ENCODE results near the gene AGMAT.

DNA sequence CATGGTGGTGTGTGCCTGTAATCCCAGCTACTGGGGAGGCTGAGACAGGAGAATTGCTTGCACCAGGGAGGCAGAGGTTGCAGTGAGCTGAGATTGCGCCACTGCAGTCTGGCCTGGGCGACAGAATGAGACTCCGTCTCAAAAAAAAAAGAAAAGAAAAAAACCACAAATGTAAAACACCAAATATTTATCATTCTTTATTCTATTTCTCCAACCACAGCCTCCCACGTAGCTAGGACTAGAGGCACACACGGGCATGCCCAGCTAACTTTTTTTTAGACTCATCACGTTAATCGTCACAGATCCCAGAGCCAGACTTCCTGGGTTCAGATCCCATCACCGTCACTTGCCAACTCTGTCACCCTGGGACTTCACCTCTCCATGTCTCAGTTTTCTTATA lies 44.7 kb downstream of the AGMAT start:
- TF ChIP-seq, protein P1, sequence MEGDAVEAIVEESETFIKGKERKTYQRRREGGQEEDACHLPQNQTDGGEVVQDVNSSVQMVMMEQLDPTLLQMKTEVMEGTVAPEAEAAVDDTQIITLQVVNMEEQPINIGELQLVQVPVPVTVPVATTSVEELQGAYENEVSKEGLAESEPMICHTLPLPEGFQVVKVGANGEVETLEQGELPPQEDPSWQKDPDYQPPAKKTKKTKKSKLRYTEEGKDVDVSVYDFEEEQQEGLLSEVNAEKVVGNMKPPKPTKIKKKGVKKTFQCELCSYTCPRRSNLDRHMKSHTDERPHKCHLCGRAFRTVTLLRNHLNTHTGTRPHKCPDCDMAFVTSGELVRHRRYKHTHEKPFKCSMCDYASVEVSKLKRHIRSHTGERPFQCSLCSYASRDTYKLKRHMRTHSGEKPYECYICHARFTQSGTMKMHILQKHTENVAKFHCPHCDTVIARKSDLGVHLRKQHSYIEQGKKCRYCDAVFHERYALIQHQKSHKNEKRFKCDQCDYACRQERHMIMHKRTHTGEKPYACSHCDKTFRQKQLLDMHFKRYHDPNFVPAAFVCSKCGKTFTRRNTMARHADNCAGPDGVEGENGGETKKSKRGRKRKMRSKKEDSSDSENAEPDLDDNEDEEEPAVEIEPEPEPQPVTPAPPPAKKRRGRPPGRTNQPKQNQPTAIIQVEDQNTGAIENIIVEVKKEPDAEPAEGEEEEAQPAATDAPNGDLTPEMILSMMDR (IDR thresholded peaks at IDR 0.05; ENCODE audit: low read length), result no peak
- TF ChIP-seq EZH2 (optimal IDR thresholded peaks at IDR 0.05; ENCODE audit: low read depth, low read length) (no peak), EZH2phosphoT487 (IDR thresholded peaks at IDR 0.05; ENCODE audit: low read length) (no peak)

Measured in MM.1S (cell line).